Pancreas (tissue), 10 donors: ENCODE data around the gene CCDC184. TPM values are rescaled to one million over a fixed set of nuclear protein-coding genes. Genes with fewer than 3 reads are reported as not detected.
"Not testable (repeated sequence)": the region's sequence is repeated elsewhere in the genome, so short reads cannot be mapped to it uniquely, and the experiment has no call there.

Source experiments
- ATAC-seq, 4 donors: fragments of 200-7000 bp; cut with Tn5 transposase; one replicate each; pipeline versions ENCODE4 v1.8.0 to v1.9.1; 2020; ENCODE audit warnings: mild to moderate bottlenecking in 4 of 4, moderate library complexity in 4 of 4
- DNase-seq, 6 donors: peaks; one replicate each; pipeline ENCODE4 v3.0.0-alpha.2; 2020
- FAIRE-seq: peaks from 2 replicates; lab custom pipeline; 2012; peaks lifted over from hg19 to GRCh38; lab: Jason Lieb, UNC
- H3K27ac ChIP-seq, 4 donors: fragments of 200-600 bp; sonication (generic); 1 replicate in 3 of 4; 2 replicates in 1 of 4; pipeline versions ENCODE4 v1.5.0 to v1.8.0; 2020
- H3K27me3 ChIP-seq, 4 donors: fragments of 200-600 bp; one replicate each; pipeline ENCODE4 v1.8.0; 2021
- H3K36me3 ChIP-seq, 3 donors: fragments of 200-600 bp; sonication (generic) in 1 of 3; one replicate each; pipeline versions ENCODE4 v1.5.0 to v1.8.0; 2020 to 2021
- H3K4me1 ChIP-seq, 3 donors: fragments of 200-600 bp; one replicate each; pipeline ENCODE4 v1.8.0; 2021
- H3K4me3 ChIP-seq, 4 donors: fragments of 200-600 bp; sonication (generic) in 2 of 4; one replicate each; pipeline versions ENCODE4 v1.5.0 to v1.8.0; 2020 to 2021
- H3K9me3 ChIP-seq, 4 donors: fragments of 200-600 bp; one replicate each; pipeline ENCODE4 v1.8.0; 2021
- CTCF ChIP-seq, 4 donors: fragments of 200-600 bp; sonication (generic) in 3 of 4; IDR thresholded peaks; one replicate each; pipeline versions ENCODE4 v1.5.0 to v1.8.0; 2021; ENCODE audit warnings: antibody characterized with exemption in 4 of 4
- WGBS, 2 donors: extraction: QIAGEN DNeasy Blood & Tissue Kit; methylation state at CpG; one replicate each; pipeline ENCODE4 v1.1.7; 2013; 5-methylcytosine and 5-hydroxymethylcytosine counted together
- intact Hi-C, 3 donors: fragments of 100-400 bp; cut with DNase I; formaldehyde crosslinking; loops; one replicate each; pipeline versions ENCODE4 v1.11.1 to v1.14.2; 2022
- polyA plus RNA-seq, 2 donors: library from polyadenylated mRNA; stranded (reverse); fragments of 200-250 nt; gene quantifications; one replicate each; pipeline ENCODE4 v1.2.3, GENCODE V29; 2013
- total RNA-seq, 6 donors: library from RNA; stranded (reverse); fragmentation: NEBNext Ultra II Directional in 4 of 6; extraction: Animal tissue kit (Norgen Biotek cat#: 25700) in 4 of 6; gene quantifications; one replicate each; pipeline versions ENCODE4 v1.2.1 to v1.2.4, GENCODE V29; 2021 to 2023
- donor health status: healthy with polysubstance abuse.
- donor health status: DM: no; HTN: no; CAD: no; lungs with moderate emphysema.
- donor health status: DM: no; HTN: no; CAD: no.
- donor health status: control.
- donor health status: control.
- donor health status: Bipolar disorder and iron deficiency.
- donor health status: DM: yes; HTN: yes; CAD: no.
- donor health status: DM: no; HTN: no; CAD: no.
- donor health status: DM: no; HTN: no; CAD: no.
- donor health status: DM: yes; HTN: yes; CAD: no.

Gene CCDC184
- total and polyA plus RNA-seq, 8 donors, result 0.16 to 3.1 (median 0.52) TPM

GRCh38 chr12:48216785-48217184, 33.3 kb downstream of the CCDC184 start:
- FAIRE-seq (no peak), DNase-seq (no peak), ATAC-seq (peak in 2 of 4 donors; percentile 42 to 51)
- intact Hi-C loops, result no loop called here
- H3K27me3 ChIP-seq, result no peaks in the 10 kb centered on the region
- no peaks in the 10 kb centered on the region for H3K36me3 ChIP-seq
- no peak for TF ChIP-seq CTCF (IDR thresholded peaks at IDR 0.05)
- H3K4me1 ChIP-seq, result no peaks in the 10 kb centered on the region
- H3K27ac ChIP-seq, result no peak overlapping the region
- H3K4me3 ChIP-seq, result no peak overlapping the region
- no peaks in the 10 kb centered on the region for H3K9me3 ChIP-seq

- DNase-seq, result no peak
- FAIRE-seq, result no peak
- Histone ChIP-seq H3K27me3 (no peaks in the 10 kb centered on the region), H3K4me1 (no peaks in the 10 kb centered on the region), H3K27ac (no peak overlapping the region), H3K4me3 (no peak overlapping the region), H3K36me3 (no peaks in the 10 kb centered on the region), H3K9me3 (no peaks in the 10 kb centered on the region)
- WGBS, 2 donors, result 65 to 73% methylated on average over 1 of the region's 1 CpG
- TF ChIP-seq CTCF (IDR thresholded peaks at IDR 0.05), result no peak
- intact Hi-C loops, result no loop called here
- no peak for ATAC-seq
Observed at GRCh38 chr12:48219631-48220030, 36.2 kb downstream of the CCDC184 start.

GRCh38 chr12:48220701-48221100, 37.3 kb downstream of the CCDC184 start:
- Histone ChIP-seq H3K27ac (no peak overlapping the region), H3K4me3 (no peak overlapping the region), H3K27me3 (no peaks in the 10 kb centered on the region), H3K9me3 (no peaks in the 10 kb centered on the region), H3K4me1 (no peaks in the 10 kb centered on the region), H3K36me3 (no peaks in the 10 kb centered on the region)
- intact Hi-C loops, result no loop called here
- FAIRE-seq (no peak), ATAC-seq (no peak), DNase-seq (no peak)
- TF ChIP-seq CTCF (IDR thresholded peaks at IDR 0.05), result no peak
- 89 to 90% methylated on average over 1 of the region's 1 CpG for WGBS, 2 donors

- no peaks in the 10 kb centered on the region for H3K27me3 ChIP-seq
- FAIRE-seq (no peak), ATAC-seq (no peak), DNase-seq (no peak)
- H3K27ac ChIP-seq, result no peak overlapping the region
- intact Hi-C loops, result no loop called here
- TF ChIP-seq CTCF (IDR thresholded peaks at IDR 0.05), result no peak
- no peak overlapping the region for H3K4me3 ChIP-seq
- no peaks in the 10 kb centered on the region for H3K4me1 ChIP-seq
- no peaks in the 10 kb centered on the region for H3K36me3 ChIP-seq
- WGBS, 2 donors, result 16 to 22% methylated on average over 2 of the region's 2 CpGs
- no peaks in the 10 kb centered on the region for H3K9me3 ChIP-seq
Observed at GRCh38 chr12:48221645-48222044, 38.2 kb downstream of the CCDC184 start.

- DNase-seq, ATAC-seq, H3K4me3 ChIP-seq, H3K27me3 ChIP-seq, H3K4me1 ChIP-seq, FAIRE-seq, intact Hi-C loops, H3K27ac ChIP-seq, H3K9me3 ChIP-seq, H3K36me3 ChIP-seq: not testable (repeated sequence)
- 65 to 74% methylated on average over 3 of the region's 3 CpGs for WGBS, 2 donors
Observed at GRCh38 chr12:48224533-48224932, 41.1 kb downstream of the CCDC184 start.

GRCh38 chr12:48231169-48231958, 47.9 kb downstream of the CCDC184 start:
- H3K27me3 ChIP-seq, H3K9me3 ChIP-seq, H3K27ac ChIP-seq, ATAC-seq, FAIRE-seq, H3K4me1 ChIP-seq, DNase-seq, intact Hi-C loops, H3K36me3 ChIP-seq, H3K4me3 ChIP-seq: not testable (repeated sequence)
- WGBS, 2 donors, result 87 to 93% methylated on average over 2 of the region's 2 CpGs
